Lower leg skin (tissue), 4 donors: ENCODE data around the gene R3HDM4. TPM values are rescaled to one million over a fixed set of nuclear protein-coding genes. Genes with fewer than 3 reads are reported as not detected.
"Not testable (repeated sequence)": the region's sequence is repeated elsewhere in the genome, so short reads cannot be mapped to it uniquely, and the experiment has no call there.

Experiments used
- DNase-seq, 2 donors: peaks; one replicate each; pipeline ENCODE4 v3.0.0-alpha.2; 2019; ENCODE audit warnings: low spot score in 2 of 2
- H3K4me3 ChIP-seq: fragments of 200-600 bp; sonication (generic); 2 replicates; pipeline ENCODE4 v1.5.1; 2017; ENCODE audit warnings: mild to moderate bottlenecking, low read depth; ENCODE audit not compliant: poor library complexity, severe bottlenecking
- POLR2A ChIP-seq, 2 donors: fragments of 450-650 bp; IDR thresholded peaks; one replicate each; pipeline ENCODE4 v1.6.1; 2016 to 2017; ENCODE audit warnings: antibody characterized with exemption in 2 of 2, mild to moderate bottlenecking in 1 of 2, moderate library complexity in 1 of 2
- WGBS, 2 donors: methylation state at CpG; one replicate each; pipeline ENCODE4 v1.1.5; 2018; 5-methylcytosine and 5-hydroxymethylcytosine counted together
- intact Hi-C: fragments of 100-400 bp; cut with DNase I; formaldehyde crosslinking; loops from one replicate; pipeline ENCODE4 v1.15.0; 2023; ENCODE audit warnings: low total_unique reads
- total RNA-seq, 4 donors: library from RNA; depleted of rRNA; stranded (reverse); fragments of >200 nt; gene quantifications; one replicate each; pipeline ENCODE4 v1.1.0, GENCODE V29; 2016
- TF ChIP-seq, protein P1 (sequence below), 3 donors: fragments of 450-650 bp; IDR thresholded peaks; one replicate each; pipeline ENCODE4 v1.5.1; 2016; ENCODE audit warnings: antibody characterized with exemption in 3 of 3, mild to moderate bottlenecking in 3 of 3, moderate library complexity in 2 of 3

Gene R3HDM4
- total RNA-seq, 4 donors from 2014 or later: 58.1 to 75.6 (median 65.8) TPM

DNA sequence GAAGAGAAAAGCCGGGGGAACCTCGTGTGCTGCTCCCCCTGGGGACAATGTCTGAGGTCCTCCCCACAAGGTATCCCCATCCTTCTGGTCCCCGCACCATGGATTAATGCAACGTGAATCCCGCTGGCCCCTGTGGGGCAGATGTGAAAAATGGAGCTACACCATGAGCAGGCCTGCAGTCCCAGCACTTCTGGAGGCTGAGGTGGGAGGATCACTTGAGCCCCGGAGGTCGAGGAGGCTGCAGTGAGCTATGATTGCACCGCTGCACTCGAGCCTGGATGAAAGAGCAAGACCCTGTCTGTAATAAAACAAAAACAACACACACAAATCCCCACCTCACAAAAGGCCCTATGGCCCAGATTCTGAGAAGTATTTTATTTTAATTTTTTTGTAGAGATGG, 54.7 kb downstream of the R3HDM4 start:
- TF ChIP-seq, protein P1, sequence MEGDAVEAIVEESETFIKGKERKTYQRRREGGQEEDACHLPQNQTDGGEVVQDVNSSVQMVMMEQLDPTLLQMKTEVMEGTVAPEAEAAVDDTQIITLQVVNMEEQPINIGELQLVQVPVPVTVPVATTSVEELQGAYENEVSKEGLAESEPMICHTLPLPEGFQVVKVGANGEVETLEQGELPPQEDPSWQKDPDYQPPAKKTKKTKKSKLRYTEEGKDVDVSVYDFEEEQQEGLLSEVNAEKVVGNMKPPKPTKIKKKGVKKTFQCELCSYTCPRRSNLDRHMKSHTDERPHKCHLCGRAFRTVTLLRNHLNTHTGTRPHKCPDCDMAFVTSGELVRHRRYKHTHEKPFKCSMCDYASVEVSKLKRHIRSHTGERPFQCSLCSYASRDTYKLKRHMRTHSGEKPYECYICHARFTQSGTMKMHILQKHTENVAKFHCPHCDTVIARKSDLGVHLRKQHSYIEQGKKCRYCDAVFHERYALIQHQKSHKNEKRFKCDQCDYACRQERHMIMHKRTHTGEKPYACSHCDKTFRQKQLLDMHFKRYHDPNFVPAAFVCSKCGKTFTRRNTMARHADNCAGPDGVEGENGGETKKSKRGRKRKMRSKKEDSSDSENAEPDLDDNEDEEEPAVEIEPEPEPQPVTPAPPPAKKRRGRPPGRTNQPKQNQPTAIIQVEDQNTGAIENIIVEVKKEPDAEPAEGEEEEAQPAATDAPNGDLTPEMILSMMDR (IDR thresholded peaks at IDR 0.05): no peak
- TF ChIP-seq POLR2A (IDR thresholded peaks at IDR 0.05): no peak
- intact Hi-C loops: loop anchor here (2.0 to 10.0 kb wide), 2 partner anchors 63 to 127 kb away; partner anchors contain the start of gene WDR18
- DNase-seq: no peak
- WGBS, 2 donors: 77 to 85% methylated on average over 9 of the region's 9 CpGs
- no peak overlapping the region for H3K4me3 ChIP-seq

GRCh38 chr19:855566-856120, 57.4 kb downstream of the R3HDM4 start:
- no peak for TF ChIP-seq POLR2A (IDR thresholded peaks at IDR 0.05)
- TF ChIP-seq, protein P1 (IDR thresholded peaks at IDR 0.05): no peak
- intact Hi-C loops: loop anchor here (10.0 kb wide), 1 partner anchor 129 kb away; the partner anchor contains the start of gene WDR18
- 74 to 78% methylated on average over 33 to 34 of the region's 40 CpGs for WGBS, 2 donors
- H3K4me3 ChIP-seq: no peak overlapping the region
- no peak for DNase-seq

DNA sequence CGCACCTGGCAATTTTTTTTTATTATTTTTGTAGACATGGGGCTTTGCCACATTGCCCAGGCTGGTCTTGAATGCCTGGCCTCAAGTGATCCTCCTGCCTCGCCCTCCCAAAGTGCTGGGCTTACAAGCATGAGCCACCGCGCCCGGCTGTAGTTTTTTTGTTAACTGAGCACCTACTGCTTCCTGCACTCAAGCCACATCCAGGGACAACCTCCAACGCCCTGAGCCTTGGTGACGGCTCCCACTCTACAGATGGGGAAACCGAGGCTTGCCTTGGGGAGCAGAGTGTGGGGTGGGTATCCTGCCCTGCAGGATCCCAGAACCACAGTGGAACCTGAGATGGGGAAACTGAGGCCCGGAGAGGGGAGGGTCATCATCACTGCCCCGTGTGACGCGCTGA, 57.9 kb downstream of the R3HDM4 start:
- TF ChIP-seq, protein P1 (IDR thresholded peaks at IDR 0.05): no peak
- TF ChIP-seq POLR2A (IDR thresholded peaks at IDR 0.05): no peak
- H3K4me3 ChIP-seq: no peak overlapping the region
- intact Hi-C loops: loop anchor here (10.0 kb wide), 1 partner anchor 130 kb away; the partner anchor contains the start of gene WDR18
- WGBS, 2 donors: 88% methylated on average over 9 to 12 of the region's 12 CpGs
- no peak for DNase-seq

- no peak for TF ChIP-seq POLR2A (IDR thresholded peaks at IDR 0.05)
- TF ChIP-seq, protein P1 (IDR thresholded peaks at IDR 0.05): no peak
- intact Hi-C loops: loop anchor here (10.0 kb wide), 1 partner anchor 130 kb away; the partner anchor contains the start of gene WDR18
- no peak overlapping the region for H3K4me3 ChIP-seq
- 77 to 78% methylated on average over 6 of the region's 6 CpGs for WGBS, 2 donors
- no peak for DNase-seq
Measured at GRCh38 chr19:854549-854948, 58.5 kb downstream of the R3HDM4 start.

DNA sequence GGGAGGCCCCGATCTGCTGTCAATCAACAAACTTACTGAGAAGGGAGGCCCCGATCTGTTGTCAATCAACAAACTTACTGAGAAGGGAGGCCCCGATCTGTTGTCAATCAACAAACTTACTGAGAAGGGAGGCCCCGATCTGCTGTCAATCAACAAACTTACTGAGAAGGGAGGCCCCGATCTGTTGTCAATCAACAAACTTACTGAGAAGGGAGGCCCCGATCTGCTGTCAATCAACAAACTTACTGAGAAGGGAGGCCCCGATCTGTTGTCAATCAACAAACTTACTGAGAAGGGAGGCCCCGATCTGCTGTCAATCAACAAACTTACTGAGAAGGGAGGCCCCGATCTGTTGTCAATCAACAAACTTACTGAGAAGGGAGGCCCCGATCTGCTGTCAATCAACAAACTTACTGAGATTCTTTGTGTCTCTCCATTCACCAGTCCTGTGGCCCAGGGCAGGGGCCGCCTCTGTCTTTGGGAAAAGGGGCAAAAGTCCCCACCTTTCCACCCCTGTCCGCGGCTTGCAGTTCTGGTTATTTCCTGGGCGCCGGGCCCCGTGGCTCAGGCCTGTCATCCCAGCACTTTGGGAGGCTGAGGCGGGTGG, 59.3 kb downstream of the R3HDM4 start:
- not testable (repeated sequence) for H3K4me3 ChIP-seq, DNase-seq
- 76 to 82% methylated on average over 11 to 12 of the region's 17 CpGs for WGBS, 2 donors
- intact Hi-C loops: loop anchor here (10.0 kb wide), 1 partner anchor 131 kb away; the partner anchor contains the start of gene WDR18

GRCh38 chr19:853014-853585, 59.9 kb downstream of the R3HDM4 start:
- intact Hi-C loops: loop anchor here (10.0 kb wide), 1 partner anchor 132 kb away; the partner anchor contains the start of gene WDR18
- no peak for TF ChIP-seq POLR2A (IDR thresholded peaks at IDR 0.05)
- TF ChIP-seq, protein P1 (IDR thresholded peaks at IDR 0.05): no peak
- DNase-seq: no peak
- 30% methylated on average over 17 of the region's 67 CpGs; no CpG with 5 or more reads in 1 of the 2 donors for WGBS, 2 donors
- H3K4me3 ChIP-seq: no peak overlapping the region
